NT2/D1 (cell line): Measurements from ENCODE around the gene AMPD3.

Experiments used
- YY1 ChIP-seq: IDR thresholded peaks from 2 replicates; pipeline ENCODE4 v1.6.1; 2011; ENCODE audit not compliant: insufficient read length, insufficient read depth
- ZNF274 ChIP-seq: IDR thresholded peaks from 2 replicates; pipeline ENCODE4 v1.6.1; 2011; ENCODE audit warnings: mild to moderate bottlenecking, low read depth, low read length

GRCh38 chr11:10506008-10506370, 50.9 kb downstream of the AMPD3 start:
- TF ChIP-seq ZNF274 = no peak
- no peak for TF ChIP-seq YY1
